Endothelial cell of umbilical vein (primary cell): Measurements from ENCODE around the gene P2RY2. TPM values are rescaled to one million over a fixed set of nuclear protein-coding genes. Genes with fewer than 3 reads are reported as not detected.

Experiments used
- BruUV-seq: library from RNA; stranded (reverse); fragments of 400-500 nt; replicated peaks from 2 replicates; lab custom pipeline; 2021; lab: Mats Ljungman, UMichigan
- CTCF ChIA-PET: fragments of 300-600, 350-600 bp; sonication (Branson Sonifier 250); formaldehyde crosslinking; loops from one replicate; lab custom pipeline; 2021; ENCODE audit warnings: antibody characterized with exemption, inconsistent platforms; lab: Charles Lee
- POLR2A ChIA-PET: fragments of 300-600, 350-600 bp; sonication (Branson Sonifier 250); formaldehyde crosslinking; loops from one replicate; lab custom pipeline; 2021; ENCODE audit warnings: antibody characterized with exemption, inconsistent platforms; lab: Charles Lee
- DNase-seq: peaks from one replicate; pipeline ENCODE4 v3.0.0-alpha.2; 2011; ENCODE audit warnings: low read depth, low spot score
- FAIRE-seq: peaks from 2 replicates; lab custom pipeline; 2011; peaks lifted over from hg19 to GRCh38; lab: Jason Lieb, UNC
- H2AFZ ChIP-seq: 2 replicates; pipeline ENCODE4 v1.6.0; 2012; ENCODE audit warnings: low read depth, low read length, control low read depth, inconsistent platforms
- H3K27ac ChIP-seq: 2 replicates; pipeline ENCODE4 v1.5.1; 2011; ENCODE audit warnings: low read depth, mild to moderate bottlenecking, control low read depth, low read length, moderate library complexity; ENCODE audit not compliant: insufficient read depth
- H3K27me3 ChIP-seq, 2 experiments: 2 replicates each; pipeline versions ENCODE4 v1.6.0 to v1.6.1; 2011; ENCODE audit warnings: low read length in 2 of 2, mixed read lengths in 1 of 2; ENCODE audit not compliant: control insufficient read depth in 2 of 2, insufficient read depth in 2 of 2
- H3K36me3 ChIP-seq, 2 experiments: 2 replicates in 1 of 2; 3 replicates in 1 of 2; pipeline ENCODE4 v1.5.1; 2011; ENCODE audit warnings: low read length in 2 of 2, mild to moderate bottlenecking in 1 of 2, moderate library complexity in 1 of 2; ENCODE audit not compliant: control insufficient read depth in 2 of 2, insufficient read depth in 2 of 2; ENCODE audit errors: extremely low read depth in 1 of 2
- H3K4me1 ChIP-seq: 3 replicates; pipeline ENCODE4 v1.5.1; 2011; ENCODE audit warnings: mild to moderate bottlenecking, low read length; ENCODE audit not compliant: control insufficient read depth, insufficient read depth; ENCODE audit errors: extremely low read depth
- H3K4me2 ChIP-seq: 2 replicates; pipeline ENCODE4 v1.6.1; 2011; ENCODE audit warnings: low read length, control low read depth, mixed read lengths; ENCODE audit not compliant: insufficient read depth
- H3K4me3 ChIP-seq, 3 experiments: fragments of 200-600 bp in 1 of 3; sonication (generic), shearing (Covaris generic) in 1 of 3; replicated peaks in 1 of 3; 2 replicates each; pipeline ENCODE4 v1.5.1; 2011 to 2016; ENCODE audit warnings: control low read depth in 3 of 3, low read length in 3 of 3, mild to moderate bottlenecking in 2 of 3, inconsistent platforms in 1 of 3, low read depth in 1 of 3, moderate library complexity in 1 of 3; ENCODE audit not compliant: insufficient read depth in 1 of 3
- H3K79me2 ChIP-seq: 2 replicates; pipeline ENCODE4 v1.6.0; 2012; ENCODE audit warnings: low read length, inconsistent platforms; ENCODE audit not compliant: control insufficient read depth, insufficient read depth
- H3K9ac ChIP-seq: replicated peaks from 2 replicates; pipeline ENCODE3; 2011; ENCODE audit warnings: low read length, control low read depth; ENCODE audit not compliant: insufficient read depth; ENCODE audit errors: extremely low read depth
- H3K9me1 ChIP-seq: replicated peaks from 3 replicates; pipeline ENCODE4 v1.6.0; 2011; ENCODE audit warnings: mild to moderate bottlenecking, low read length; ENCODE audit not compliant: control insufficient read depth, insufficient read depth; ENCODE audit errors: extremely low read depth
- H3K9me3 ChIP-seq: replicated peaks from 2 replicates; pipeline ENCODE4 v1.5.1; 2012; ENCODE audit warnings: low read length, inconsistent platforms; ENCODE audit not compliant: control insufficient read depth, insufficient read depth
- H4K20me1 ChIP-seq: replicated peaks from 2 replicates; pipeline ENCODE3; 2011; ENCODE audit warnings: mild to moderate bottlenecking, low read length; ENCODE audit not compliant: control insufficient read depth, insufficient read depth; ENCODE audit errors: extremely low read depth
- EZH2 ChIP-seq: IDR thresholded peaks from 2 replicates; pipeline ENCODE4 v1.6.1; 2012; ENCODE audit warnings: borderline replicate concordance, low read depth, mild to moderate bottlenecking, moderate library complexity, low read length, inconsistent platforms; ENCODE audit not compliant: severe bottlenecking
- FOS ChIP-seq: IDR thresholded peaks from 2 replicates; pipeline ENCODE4 v1.6.1; 2011; ENCODE audit warnings: mild to moderate bottlenecking, low read length, moderate library complexity, borderline replicate concordance; ENCODE audit not compliant: insufficient read depth
- GATA2 ChIP-seq: IDR thresholded peaks from 2 replicates; pipeline ENCODE4 v1.7.0; 2011; ENCODE audit warnings: low read depth, mild to moderate bottlenecking, moderate library complexity, mixed read lengths, low read length; ENCODE audit not compliant: insufficient read length, insufficient read depth
- JUN ChIP-seq: IDR thresholded peaks from 2 replicates; pipeline ENCODE4 v1.6.1; 2011; ENCODE audit warnings: borderline replicate concordance, low read depth; ENCODE audit not compliant: insufficient read length, insufficient read depth
- MYC ChIP-seq: IDR thresholded peaks from one replicate; pipeline ENCODE4 v1.6.1; 2011; ENCODE audit warnings: mild to moderate bottlenecking, low read depth, low read length
- POLR2A ChIP-seq: IDR thresholded peaks from 2 replicates; pipeline ENCODE4 v1.6.1; 2012; ENCODE audit warnings: low read depth, mild to moderate bottlenecking, control low read depth, low read length
- POLR2AphosphoS5 ChIP-seq: IDR thresholded peaks from 2 replicates; pipeline ENCODE4 v1.6.1; 2012; ENCODE audit warnings: low read depth, mild to moderate bottlenecking, control low read depth, low read length, moderate library complexity; ENCODE audit not compliant: insufficient read depth
- dilution Hi-C: fragments of 300-500 bp; cut with MboI; formaldehyde crosslinking; loops from one replicate; pipeline ENCODE4 v1.15.0; 2019; ENCODE audit warnings: low sequenced_read_pairs; ENCODE audit not compliant: extremely low pct_ligation_motif_present
- intact Hi-C: fragments of 100-400 bp; cut with micrococcal nuclease; formaldehyde crosslinking; loops from one replicate; pipeline ENCODE4 v1.10.0; 2022
- polyA plus RNA-seq, 4 experiments: library from polyadenylated mRNA; depleted of rRNA in 3 of 4; stranded (reverse) in 3 of 4; unstranded in 1 of 4; fragments of >200 nt; gene quantifications; 2 replicates each; pipeline versions ENCODE4 v1.2.1 to v1.2.3, GENCODE V29; 2011 to 2012; ENCODE audit warnings: missing spikeins in 1 of 4
- total RNA-seq: library from RNA; stranded (reverse); gene quantifications from 2 replicates; pipeline ENCODE4 v1.2.3, GENCODE V29; 2021
- TF ChIP-seq, protein P1 (sequence below), 2 donors: IDR thresholded peaks; 1 replicate in 1 of 2; 2 replicates in 1 of 2; pipeline ENCODE4 v1.5.1; 2011; ENCODE audit warnings: low read length in 2 of 2, mild to moderate bottlenecking in 2 of 2, moderate library complexity in 2 of 2, control low read depth in 1 of 2, inconsistent platforms in 1 of 2, low read depth in 1 of 2; ENCODE audit not compliant: insufficient read depth in 1 of 2; ENCODE audit errors: extremely low read depth in 1 of 2
- TF ChIP-seq, protein P2 (sequence below): IDR thresholded peaks from 2 replicates; pipeline ENCODE4 v1.6.1; 2011; ENCODE audit not compliant: insufficient read depth, insufficient read length

P2RY2 gene
- total and polyA plus RNA-seq, 2 donors (not counting 3 experiments of a cell fraction or from before 2014, with no cell fraction given), result 4.8 to 5.6 TPM

DNA sequence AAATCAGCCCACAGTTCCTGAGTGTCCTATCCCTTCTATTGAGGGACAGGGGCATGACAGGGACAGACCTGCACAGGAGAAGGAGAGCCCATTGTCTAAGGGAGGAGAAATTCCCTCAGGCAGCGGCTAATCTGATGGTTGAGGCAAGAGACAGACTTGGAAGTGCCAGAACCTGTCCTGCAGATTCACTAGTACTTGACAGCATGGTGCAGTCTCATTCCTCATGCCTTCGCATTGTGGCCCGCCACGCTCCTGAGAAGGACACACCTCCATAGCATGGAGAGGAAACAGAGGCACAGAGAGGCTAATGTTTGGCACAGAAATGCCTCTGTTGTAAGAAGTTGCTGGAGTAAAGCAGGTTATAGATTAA is 57.3 kb downstream of the P2RY2 start:
- no peak overlapping the region for H3K4me2 ChIP-seq
- DNase-seq (no peak), FAIRE-seq (no peak)
- intact Hi-C loops (no loop called here), dilution Hi-C loops (no loop called here)
- no peaks in the 10 kb centered on the region for H3K9me1 ChIP-seq
- TF ChIP-seq GATA2 (no peak), POLR2AphosphoS5 (no peak), MYC (no peak), POLR2A (no peak), FOS (no peak), JUN (no peak), EZH2 (no peak)
- TF ChIP-seq, protein P1, sequence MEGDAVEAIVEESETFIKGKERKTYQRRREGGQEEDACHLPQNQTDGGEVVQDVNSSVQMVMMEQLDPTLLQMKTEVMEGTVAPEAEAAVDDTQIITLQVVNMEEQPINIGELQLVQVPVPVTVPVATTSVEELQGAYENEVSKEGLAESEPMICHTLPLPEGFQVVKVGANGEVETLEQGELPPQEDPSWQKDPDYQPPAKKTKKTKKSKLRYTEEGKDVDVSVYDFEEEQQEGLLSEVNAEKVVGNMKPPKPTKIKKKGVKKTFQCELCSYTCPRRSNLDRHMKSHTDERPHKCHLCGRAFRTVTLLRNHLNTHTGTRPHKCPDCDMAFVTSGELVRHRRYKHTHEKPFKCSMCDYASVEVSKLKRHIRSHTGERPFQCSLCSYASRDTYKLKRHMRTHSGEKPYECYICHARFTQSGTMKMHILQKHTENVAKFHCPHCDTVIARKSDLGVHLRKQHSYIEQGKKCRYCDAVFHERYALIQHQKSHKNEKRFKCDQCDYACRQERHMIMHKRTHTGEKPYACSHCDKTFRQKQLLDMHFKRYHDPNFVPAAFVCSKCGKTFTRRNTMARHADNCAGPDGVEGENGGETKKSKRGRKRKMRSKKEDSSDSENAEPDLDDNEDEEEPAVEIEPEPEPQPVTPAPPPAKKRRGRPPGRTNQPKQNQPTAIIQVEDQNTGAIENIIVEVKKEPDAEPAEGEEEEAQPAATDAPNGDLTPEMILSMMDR (IDR thresholded peaks at IDR 0.05; ENCODE audit: extremely low read depth in 1 of 2, insufficient read depth in 1 of 2, low read depth in 1 of 2, low read length in 2 of 2), result no peak
- TF ChIP-seq, protein P2, sequence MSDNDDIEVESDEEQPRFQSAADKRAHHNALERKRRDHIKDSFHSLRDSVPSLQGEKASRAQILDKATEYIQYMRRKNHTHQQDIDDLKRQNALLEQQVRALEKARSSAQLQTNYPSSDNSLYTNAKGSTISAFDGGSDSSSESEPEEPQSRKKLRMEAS, result no peak
- H3K9ac ChIP-seq, result no peak overlapping the region
- H3K36me3 ChIP-seq, result no peaks in the 10 kb centered on the region
- no peak overlapping the region for H3K27ac ChIP-seq
- ChIA-PET CTCF (interaction anchor here (1.3 to 1.8 kb wide), 2 partner anchors 13 to 18 kb away, joined by 4 to 5 read pairs; no protein-coding TSS in a partner anchor), POLR2A (no interaction called here)
- no peaks in the 10 kb centered on the region for H3K9me3 ChIP-seq
- H3K4me1 ChIP-seq, result no peaks in the 10 kb centered on the region
- BruUV-seq, result no TSS peak
- H3K79me2 ChIP-seq, result no peaks in the 10 kb centered on the region
- no peaks in the 10 kb centered on the region for H4K20me1 ChIP-seq
- H3K27me3 ChIP-seq, result peaks cover 0 to 2% of the 10 kb centered on the region in 2 experiments
- H3K4me3 ChIP-seq, result no peak overlapping the region
- H2AFZ ChIP-seq, result no peak overlapping the region
